Immature natural killer cell (primary cell): ENCODE results near the gene KRTAP12-4. TPM values are rescaled to one million over a fixed set of nuclear protein-coding genes. Genes with fewer than 3 reads are reported as not detected.
"Not testable (repeated sequence)": the region's sequence is repeated elsewhere in the genome, so short reads cannot be mapped to it uniquely, and the experiment has no call there.

ENCODE experiments used
- DNase-seq, 3 donors: peaks; one replicate each; pipeline ENCODE4 v3.0.0; 2022; ENCODE audit warnings: mixed read lengths in 1 of 3
- H3K27ac Mint-ChIP-seq, 6 donors: one replicate each; pipeline ENCODE4 v1.8.0; 2020; ENCODE audit warnings: mixed read lengths in 6 of 6, mild to moderate bottlenecking in 5 of 6, inconsistent platforms in 4 of 6, moderate library complexity in 3 of 6
- H3K27me3 Mint-ChIP-seq, 3 donors: one replicate each; pipeline ENCODE4 v1.8.0; 2020 to 2021; ENCODE audit warnings: low read depth in 3 of 3, mild to moderate bottlenecking in 3 of 3, mixed read lengths in 3 of 3, moderate library complexity in 3 of 3, inconsistent platforms in 1 of 3
- H3K36me3 Mint-ChIP-seq, 3 donors: one replicate each; pipeline ENCODE4 v1.8.0; 2020; ENCODE audit warnings: mixed read lengths in 3 of 3, inconsistent platforms in 2 of 3, mild to moderate bottlenecking in 2 of 3
- H3K4me1 Mint-ChIP-seq, 2 donors: one replicate each; pipeline ENCODE4 v1.8.0; 2020; ENCODE audit warnings: inconsistent platforms in 2 of 2, mild to moderate bottlenecking in 2 of 2, mixed read lengths in 2 of 2, moderate library complexity in 1 of 2
- H3K4me3 Mint-ChIP-seq, 5 donors: one replicate each; pipeline ENCODE4 v1.8.0; 2020; ENCODE audit warnings: mild to moderate bottlenecking in 5 of 5, mixed read lengths in 5 of 5, inconsistent platforms in 3 of 5, moderate library complexity in 3 of 5
- H3K9me3 Mint-ChIP-seq, 6 donors: one replicate each; pipeline ENCODE4 v1.8.0; 2020; ENCODE audit warnings: mild to moderate bottlenecking in 6 of 6, mixed read lengths in 6 of 6, inconsistent platforms in 4 of 6, moderate library complexity in 3 of 6
- polyA plus RNA-seq, 3 donors: library from polyadenylated mRNA; unstranded; fragments of 300-500 nt; fragmentation: Illumina TruSeq; gene quantifications; one replicate each; pipeline ENCODE4 v1.2.3, GENCODE V29; 2021

Gene KRTAP12-4
- polyA plus RNA-seq, 3 donors from 2014 or later, result not detected

- peaks cover 2 to 17% (median 6%) of the 10 kb centered on the region in 3 donors for H3K27me3 Mint-ChIP-seq
Observed at GRCh38 chr21:44682580-44683151, 28.2 kb upstream of the KRTAP12-4 start.

GRCh38 chr21:44681861-44682579 is 27.6 kb upstream of the KRTAP12-4 start, which contains the start of gene KRTAP12-1:
TSS of gene KRTAP12-1 (minus strand) at chr21:44682163. CDS start at chr21:44682123, 40 bp downstream.
- Mint-ChIP-seq H3K36me3 (peaks cover 0 to 1% (median 0%) of the 10 kb centered on the region in 3 donors), H3K27me3 (peaks cover 2 to 17% (median 6%) of the 10 kb centered on the region in 3 donors), H3K4me1 (peaks cover 6 to 7% of the 10 kb centered on the region in 2 donors), H3K4me3 (no peak within 1 kb of the TSS), H3K9me3 (no peaks in the 10 kb centered on the region), H3K27ac (no peak within 1 kb of the TSS)
- DNase-seq, result no peak

More at GRCh38 chr21:44682580-44683151, 28.2 kb upstream of the KRTAP12-4 start:
- H3K27ac Mint-ChIP-seq, result no peak overlapping the region
- no peak overlapping the region for H3K4me3 Mint-ChIP-seq
- H3K36me3 Mint-ChIP-seq, result no peaks in the 10 kb centered on the region
- peaks cover 6 to 7% of the 10 kb centered on the region in 2 donors for H3K4me1 Mint-ChIP-seq
- DNase-seq, result no peak
- no peaks in the 10 kb centered on the region for H3K9me3 Mint-ChIP-seq

GRCh38 chr21:44681152-44681551 is 26.7 kb upstream of the KRTAP12-4 start:
- no peak overlapping the region for H3K4me3 Mint-ChIP-seq
- H3K4me1 Mint-ChIP-seq, result peaks cover 4 to 7% of the 10 kb centered on the region in 2 donors
- no peak for DNase-seq
- H3K27me3 Mint-ChIP-seq, result peaks cover 0 to 12% (median 5%) of the 10 kb centered on the region in 3 donors
- peaks cover 0 to 4% (median 0%) of the 10 kb centered on the region in 3 donors for H3K36me3 Mint-ChIP-seq
- no peak overlapping the region for H3K27ac Mint-ChIP-seq
- H3K9me3 Mint-ChIP-seq, result no peaks in the 10 kb centered on the region

- H3K36me3 Mint-ChIP-seq, result peaks cover 0 to 8% (median 0%) of the 10 kb centered on the region in 3 donors
- peaks cover 0 to 7% of the 10 kb centered on the region in 2 donors for H3K4me1 Mint-ChIP-seq
- H3K27me3 Mint-ChIP-seq, result peaks cover 3 to 20% (median 5%) of the 10 kb centered on the region in 3 donors
- no peak overlapping the region for H3K27ac Mint-ChIP-seq
- peaks cover 4 to 13% (median 7%) of the 10 kb centered on the region in 6 donors for H3K9me3 Mint-ChIP-seq
- no peak for DNase-seq
- H3K4me3 Mint-ChIP-seq, result no peak overlapping the region
Observed at GRCh38 chr21:44677881-44678280, 23.4 kb upstream of the KRTAP12-4 start.

GRCh38 chr21:44671911-44672310 is 17.5 kb upstream of the KRTAP12-4 start:
- no peak for DNase-seq
- Mint-ChIP-seq H3K27me3 (peaks cover 2 to 18% (median 10%) of the 10 kb centered on the region in 3 donors), H3K27ac (no peak overlapping the region), H3K4me3 (no peak overlapping the region), H3K4me1 (peaks cover 0 to 8% of the 10 kb centered on the region in 2 donors), H3K9me3 (peaks cover 15 to 28% (median 21%) of the 10 kb centered on the region in 6 donors), H3K36me3 (peaks cover 3 to 8% (median 7%) of the 10 kb centered on the region in 3 donors)

- peaks cover 2 to 21% (median 12%) of the 10 kb centered on the region in 3 donors for H3K27me3 Mint-ChIP-seq
- no peak overlapping the region for H3K4me3 Mint-ChIP-seq
- H3K27ac Mint-ChIP-seq, result no peak overlapping the region
- no peak for DNase-seq
- peaks cover 15 to 28% (median 21%) of the 10 kb centered on the region in 6 donors for H3K9me3 Mint-ChIP-seq
- H3K36me3 Mint-ChIP-seq, result peaks cover 3 to 7% (median 7%) of the 10 kb centered on the region in 3 donors
- peaks cover 0 to 8% of the 10 kb centered on the region in 2 donors for H3K4me1 Mint-ChIP-seq
Observed at GRCh38 chr21:44670642-44671432, 16.4 kb upstream of the KRTAP12-4 start.

GRCh38 chr21:44667612-44668011 is 13.2 kb upstream of the KRTAP12-4 start:
- H3K4me3 Mint-ChIP-seq, result no peak overlapping the region
- no peak overlapping the region for H3K27ac Mint-ChIP-seq
- peaks cover 0 to 2% of the 10 kb centered on the region in 2 donors for H3K4me1 Mint-ChIP-seq
- peaks cover 9 to 13% (median 11%) of the 10 kb centered on the region in 6 donors for H3K9me3 Mint-ChIP-seq
- no peak for DNase-seq
- peaks cover 2 to 14% (median 10%) of the 10 kb centered on the region in 3 donors for H3K27me3 Mint-ChIP-seq
- peaks cover 0 to 7% (median 3%) of the 10 kb centered on the region in 3 donors for H3K36me3 Mint-ChIP-seq

- H3K27ac Mint-ChIP-seq, result peak within 1 kb of the TSS in 1 of 6 donors; percentile 40
- peaks cover 2 to 7% (median 5%) of the 10 kb centered on the region in 6 donors for H3K9me3 Mint-ChIP-seq
- H3K36me3 Mint-ChIP-seq, result peaks cover 0 to 3% (median 3%) of the 10 kb centered on the region in 3 donors
- H3K4me3 Mint-ChIP-seq, result no peak within 1 kb of the TSS
- DNase-seq, result no peak
- peaks cover 2 to 14% (median 6%) of the 10 kb centered on the region in 3 donors for H3K27me3 Mint-ChIP-seq
- H3K4me1 Mint-ChIP-seq, result peaks cover 0 to 2% of the 10 kb centered on the region in 2 donors
Observed at GRCh38 chr21:44666401-44667320, 12.2 kb upstream of the KRTAP12-4 start, which contains the start of gene KRTAP12-2. TSS of gene KRTAP12-2 (minus strand) at chr21:44666927. CDS start at chr21:44666886, 41 bp downstream.

- Mint-ChIP-seq H3K4me3 (no peak overlapping the region), H3K27ac (no peak overlapping the region), H3K4me1 (peaks cover 3 to 4% of the 10 kb centered on the region in 2 donors), H3K9me3 (peaks cover 0 to 3% (median under 1%) of the 10 kb centered on the region in 6 donors), H3K27me3 (peaks cover 2 to 16% (median 6%) of the 10 kb centered on the region in 3 donors), H3K36me3 (peaks cover 0 to 3% (median 3%) of the 10 kb centered on the region in 3 donors)
- no peak for DNase-seq
Observed at GRCh38 chr21:44664691-44665090, 10.2 kb upstream of the KRTAP12-4 start.

- Mint-ChIP-seq H3K9me3 (peaks cover 5 to 12% (median 9%) of the 10 kb centered on the region in 6 donors), H3K36me3 (peaks cover 9 to 12% (median 9%) of the 10 kb centered on the region in 3 donors), H3K27me3 (peaks cover 3 to 26% (median 17%) of the 10 kb centered on the region in 3 donors), H3K4me1 (peaks cover 34 to 35% of the 10 kb centered on the region in 2 donors)
- DNase-seq, H3K27ac Mint-ChIP-seq, H3K4me3 Mint-ChIP-seq: not testable (repeated sequence)
Observed at GRCh38 chr21:44661567-44661966, 7.1 kb upstream of the KRTAP12-4 start.

- peak; percentile 22 to 47 (median 38) for DNase-seq
- peaks cover 6 to 18% (median 14%) of the 10 kb centered on the region in 6 donors for H3K9me3 Mint-ChIP-seq
- H3K4me3 Mint-ChIP-seq, result peak overlapping the region; percentile 60 to 90 (median 72)
- H3K4me1 Mint-ChIP-seq, result peaks cover 50 to 58% of the 10 kb centered on the region in 2 donors
- H3K27me3 Mint-ChIP-seq, result peaks cover 3 to 24% (median 15%) of the 10 kb centered on the region in 3 donors
- H3K27ac Mint-ChIP-seq, result peak overlapping the region; percentile 93 to 99 (median 97)
- H3K36me3 Mint-ChIP-seq, result peaks cover 10 to 19% (median 12%) of the 10 kb centered on the region in 3 donors
Observed at GRCh38 chr21:44658913-44659595, 4.6 kb upstream of the KRTAP12-4 start.

GRCh38 chr21:44658541-44658910 is 4.1 kb upstream of the KRTAP12-4 start:
- DNase-seq, result no peak
- peaks cover 10 to 19% (median 12%) of the 10 kb centered on the region in 3 donors for H3K36me3 Mint-ChIP-seq
- H3K9me3 Mint-ChIP-seq, result peaks cover 6 to 18% (median 14%) of the 10 kb centered on the region in 6 donors
- H3K4me1 Mint-ChIP-seq, result peaks cover 50 to 63% of the 10 kb centered on the region in 2 donors
- H3K27ac Mint-ChIP-seq, result peak overlapping the region; percentile 93 to 99 (median 97)
- H3K27me3 Mint-ChIP-seq, result peaks cover 4 to 20% (median 15%) of the 10 kb centered on the region in 3 donors
- peak overlapping the region; percentile 60 to 90 (median 72) for H3K4me3 Mint-ChIP-seq
